Measurements from ENCODE around the gene XRCC4.

XRCC4 gene

GRCh38 chr5:83394190-83394589 lies 316.8 kb downstream of the XRCC4 start:
- no peak for DNase-seq

DNA sequence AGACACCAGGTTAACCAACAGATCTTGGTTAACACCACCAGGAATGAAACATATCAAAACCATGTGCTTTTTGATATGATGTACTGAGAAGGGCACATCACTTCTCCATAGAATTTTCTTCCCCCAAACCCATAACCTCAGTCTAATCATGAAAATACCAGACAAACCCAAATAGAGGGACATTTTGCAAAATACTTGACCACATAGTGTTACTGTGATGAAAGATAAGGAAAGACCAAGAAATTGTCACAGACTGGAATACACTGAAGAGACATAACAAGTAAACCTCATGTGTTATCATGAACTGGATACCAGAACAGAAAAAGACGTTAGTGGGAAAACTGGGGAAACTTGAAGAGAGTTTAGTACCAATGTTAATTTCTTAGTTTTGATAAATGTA lies 319.3 kb downstream of the XRCC4 start:
- no peak for DNase-seq

GRCh38 chr5:83397658-83398057 lies 320.3 kb downstream of the XRCC4 start:
- DNase-seq = no peak

- DNase-seq = no peak
Measured at GRCh38 chr5:83400241-83400640, 322.9 kb downstream of the XRCC4 start.

DNA sequence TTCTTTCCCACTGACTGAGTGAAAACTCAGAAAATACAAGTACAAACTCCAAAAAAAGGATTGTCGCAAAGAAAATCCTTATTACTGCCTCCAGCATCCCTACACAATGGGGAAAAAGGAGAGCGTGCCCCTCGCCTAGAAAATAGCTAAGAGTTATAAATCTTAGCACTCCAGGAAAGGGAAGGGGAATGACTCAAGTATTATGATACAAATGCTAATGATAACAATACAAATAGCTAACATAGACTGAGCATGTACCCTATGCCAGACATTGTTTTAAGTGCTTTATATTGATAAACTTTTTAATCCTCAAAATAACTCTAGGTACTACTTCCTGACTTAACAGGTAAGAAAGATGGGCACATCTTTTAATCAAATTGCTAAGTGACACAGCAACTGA lies 323.4 kb downstream of the XRCC4 start:
- no peak for DNase-seq

GRCh38 chr5:83401122-83401731 lies 323.9 kb downstream of the XRCC4 start:
- DNase-seq = no peak

- no peak for DNase-seq
Measured at GRCh38 chr5:83401775-83402174, 324.4 kb downstream of the XRCC4 start.
